HS-27A (cell line): ENCODE measurements around the gene IFNL4.
"Not testable (repeated sequence)": the region's sequence is repeated elsewhere in the genome, so short reads cannot be mapped to it uniquely, and the experiment has no call there.

Experiments used
- DNase-seq: peaks from one replicate; pipeline ENCODE4 v3.0.0-alpha.2; 2012; ENCODE audit warnings: low read depth, missing footprints

Gene IFNL4

GRCh38 chr19:39248806-39249205 is at the start of gene IFNL4:
IFNL4 (minus strand) TSS chr19:39248856.
- no peak for DNase-seq

- DNase-seq = no peak
These were observed 49.4 kb upstream of the IFNL4 start for GRCh38 chr19:39297931-39298634.

GRCh38 chr19:39296906-39297305 is 48.2 kb upstream of the IFNL4 start:
- DNase-seq = no peak

GRCh38 chr19:39296055-39296645 is 47.5 kb upstream of the IFNL4 start, which contains the start of gene IFNL1:
IFNL1 (plus strand) TSS chr19:39296407; CDS start chr19:39296422, 15 bp downstream.
- DNase-seq = no peak

GRCh38 chr19:39293394-39293793 is 44.7 kb upstream of the IFNL4 start:
- DNase-seq = no peak

- no peak for DNase-seq
These were observed 35.4 kb upstream of the IFNL4 start for GRCh38 chr19:39284032-39284431.

GRCh38 chr19:39282021-39282420 is 33.4 kb upstream of the IFNL4 start:
- DNase-seq = no peak

- DNase-seq = no peak
These were observed 28.9 kb upstream of the IFNL4 start for GRCh38 chr19:39277598-39277997.

GRCh38 chr19:39276740-39277139 is 28.1 kb upstream of the IFNL4 start:
- DNase-seq = no peak

- DNase-seq = no peak
These were observed 26.9 kb upstream of the IFNL4 start for GRCh38 chr19:39275578-39275977.

GRCh38 chr19:39273859-39274258 is 25.2 kb upstream of the IFNL4 start:
- not testable (repeated sequence) for DNase-seq

GRCh38 chr19:39270036-39270871 is 21.6 kb upstream of the IFNL4 start:
- DNase-seq = no peak

- DNase-seq = not testable (repeated sequence)
These were observed 20.7 kb upstream of the IFNL4 start for GRCh38 chr19:39269369-39269768.

GRCh38 chr19:39268531-39269223 is 20.0 kb upstream of the IFNL4 start:
- not testable (repeated sequence) for DNase-seq

GRCh38 chr19:39268085-39268484 is 19.4 kb upstream of the IFNL4 start, which contains the start of gene IFNL2:
IFNL2 (plus strand) TSS chr19:39268396; CDS start chr19:39268569, 173 bp downstream.
- not testable (repeated sequence) for DNase-seq

- DNase-seq = no peak
These were observed 16.8 kb upstream of the IFNL4 start for GRCh38 chr19:39265321-39265916.

- DNase-seq = no peak
These were observed 15.9 kb upstream of the IFNL4 start for GRCh38 chr19:39264306-39265290.

- DNase-seq = no peak
These were observed 15.3 kb upstream of the IFNL4 start for GRCh38 chr19:39263912-39264305.

- no peak for DNase-seq
These were observed 13.8 kb upstream of the IFNL4 start for GRCh38 chr19:39262496-39262895.

GRCh38 chr19:39261704-39262103 is 13.0 kb upstream of the IFNL4 start:
- DNase-seq = no peak
